AG10803 (cell line): ENCODE data around the gene LTF.
"Not testable (repeated sequence)": the region's sequence is repeated elsewhere in the genome, so short reads cannot be mapped to it uniquely, and the experiment has no call there.

ENCODE experiments used
- DNase-seq: peaks from one replicate; pipeline ENCODE4 v3.0.0; 2010; ENCODE audit warnings: low read depth
- H3K4me3 ChIP-seq: 2 replicates; pipeline ENCODE4 v1.5.1; 2011; ENCODE audit warnings: mild to moderate bottlenecking, low read length, control low read depth
- CTCF ChIP-seq: conservative IDR thresholded peaks from 2 replicates; pipeline ENCODE4 v1.5.1; 2011; ENCODE audit warnings: mild to moderate bottlenecking, low read length, control low read depth, inconsistent platforms

The LTF gene

GRCh38 chr3:46395766-46396530, 68.8 kb downstream of the LTF start:
- TF ChIP-seq CTCF = no peak
- DNase-seq = no peak
- no peak overlapping the region for H3K4me3 ChIP-seq

- no peak for TF ChIP-seq CTCF
- DNase-seq = no peak
- no peak overlapping the region for H3K4me3 ChIP-seq
Measured at GRCh38 chr3:46395210-46395661, 69.5 kb downstream of the LTF start.

- no peak for DNase-seq
- H3K4me3 ChIP-seq = no peak overlapping the region
- no peak for TF ChIP-seq CTCF
Measured at GRCh38 chr3:46393554-46394434, 70.9 kb downstream of the LTF start.

- no peak for TF ChIP-seq CTCF
- no peak for DNase-seq
- H3K4me3 ChIP-seq = no peak overlapping the region
Measured at GRCh38 chr3:46393011-46393410, 71.7 kb downstream of the LTF start.

GRCh38 chr3:46391526-46391925, 73.2 kb downstream of the LTF start:
- H3K4me3 ChIP-seq, DNase-seq: not testable (repeated sequence)

GRCh38 chr3:46389306-46389705, 75.4 kb downstream of the LTF start:
- no peak for TF ChIP-seq CTCF
- no peak for DNase-seq

GRCh38 chr3:46388847-46389246, 75.9 kb downstream of the LTF start:
- DNase-seq, H3K4me3 ChIP-seq: not testable (repeated sequence)

More at GRCh38 chr3:46389306-46389705, 75.4 kb downstream of the LTF start:
- no peak overlapping the region for H3K4me3 ChIP-seq

GRCh38 chr3:46386205-46386604, 78.5 kb downstream of the LTF start:
- no peak for DNase-seq
- H3K4me3 ChIP-seq = no peak overlapping the region
- TF ChIP-seq CTCF = no peak
